ENCODE data around the gene ZNF846.

- TF ChIP-seq CTCF (conservative IDR thresholded peaks at IDR 0.05; ENCODE audit: low read depth, low read length) (no peak), EZH2 (IDR thresholded peaks at IDR 0.05; ENCODE audit: borderline replicate concordance, low read depth, low read length, poor library complexity, severe bottlenecking) (no peak)
Observed at GRCh38 chr19:9709305-9709704, 59.2 kb downstream of the ZNF846 start.

Data from A673 (cell line).